H9 (cell line): Measurements from ENCODE around the gene UTP25. TPM values are rescaled to one million over a fixed set of nuclear protein-coding genes. Genes with fewer than 3 reads are reported as not detected.

Source experiments
- DNase-seq: peaks from one replicate; pipeline ENCODE4 v3.0.0-alpha.2; 2017
- H2AFZ ChIP-seq: one replicate; pipeline ENCODE4 v1.6.1; 2013; ENCODE audit warnings: mild to moderate bottlenecking, low read length, control low read depth, moderate library complexity
- H2AK5ac ChIP-seq: 2 replicates; pipeline ENCODE4 v1.6.1; 2013; ENCODE audit warnings: low read length, control low read depth, mixed read lengths; ENCODE audit not compliant: insufficient read length
- H2BK120ac ChIP-seq: one replicate; pipeline ENCODE4 v1.6.1; 2013; ENCODE audit warnings: low read depth, mild to moderate bottlenecking, low read length, control low read depth, inconsistent platforms; ENCODE audit not compliant: poor library complexity, severe bottlenecking
- H2BK12ac ChIP-seq: 2 replicates; pipeline ENCODE4 v1.6.1; 2013; ENCODE audit warnings: low read length, control low read depth, mixed read lengths, low read depth; ENCODE audit not compliant: insufficient read length
- H2BK15ac ChIP-seq: 2 replicates; pipeline ENCODE4 v1.6.1; 2013; ENCODE audit warnings: low read depth, low read length, control low read depth
- H2BK20ac ChIP-seq: one replicate; pipeline ENCODE4 v1.6.1; 2013; ENCODE audit warnings: low read depth, mild to moderate bottlenecking, low read length, control low read depth, inconsistent platforms; ENCODE audit not compliant: poor library complexity, severe bottlenecking
- H2BK5ac ChIP-seq: 2 replicates; pipeline ENCODE4 v1.6.1; 2013; ENCODE audit warnings: low read length, control low read depth, mixed read lengths; ENCODE audit not compliant: insufficient read length
- H3K14ac ChIP-seq: 2 replicates; pipeline ENCODE4 v1.6.1; 2013; ENCODE audit warnings: low read length, control low read depth; ENCODE audit not compliant: insufficient read depth
- H3K18ac ChIP-seq: 2 replicates; pipeline ENCODE4 v1.6.1; 2013; ENCODE audit warnings: low read depth, mild to moderate bottlenecking, mixed read lengths, low read length, control low read depth; ENCODE audit not compliant: insufficient read length
- H3K23ac ChIP-seq: 2 replicates; pipeline ENCODE4 v1.6.1; 2013; ENCODE audit warnings: low read length, control low read depth, mixed read lengths, low read depth; ENCODE audit not compliant: insufficient read length
- H3K23me2 ChIP-seq: 2 replicates; pipeline ENCODE4 v1.6.1; 2013; ENCODE audit warnings: low read depth, mild to moderate bottlenecking, mixed read lengths, low read length, control low read depth; ENCODE audit not compliant: insufficient read length, poor library complexity, severe bottlenecking
- H3K27ac ChIP-seq: 2 replicates; pipeline ENCODE4 v1.5.1; 2013; ENCODE audit warnings: low read length, control low read depth, mixed read lengths, low read depth; ENCODE audit not compliant: insufficient read length
- H3K27me3 ChIP-seq: 2 replicates; pipeline ENCODE4 v1.6.1; 2013; ENCODE audit warnings: low read length, control low read depth, inconsistent platforms; ENCODE audit not compliant: insufficient read depth
- H3K4ac ChIP-seq: 2 replicates; pipeline ENCODE4 v1.6.1; 2013; ENCODE audit warnings: low read depth, mild to moderate bottlenecking, control low read depth, inconsistent platforms, low read length, moderate library complexity
- H3K4me1 ChIP-seq: 2 replicates; pipeline ENCODE4 v1.6.1; 2013; ENCODE audit warnings: low read length, control low read depth, inconsistent platforms; ENCODE audit not compliant: insufficient read depth
- H3K4me2 ChIP-seq: 2 replicates; pipeline ENCODE4 v1.6.1; 2013; ENCODE audit warnings: low read length, control low read depth, mixed read lengths; ENCODE audit not compliant: insufficient read length, insufficient read depth
- H3K56ac ChIP-seq: 2 replicates; pipeline ENCODE4 v1.6.1; 2013; ENCODE audit warnings: low read depth, mild to moderate bottlenecking, mixed read lengths, low read length, control low read depth; ENCODE audit not compliant: insufficient read length
- H3K79me1 ChIP-seq: 2 replicates; pipeline ENCODE4 v1.6.1; 2013; ENCODE audit warnings: low read depth, mild to moderate bottlenecking, moderate library complexity, low read length, control low read depth, inconsistent platforms; ENCODE audit not compliant: insufficient read depth, poor library complexity, severe bottlenecking
- H3K79me2 ChIP-seq: 2 replicates; pipeline ENCODE4 v1.6.1; 2013; ENCODE audit warnings: low read length, control low read depth, inconsistent platforms; ENCODE audit not compliant: insufficient read depth
- H3K9ac ChIP-seq: 2 replicates; pipeline ENCODE4 v1.6.1; 2013; ENCODE audit warnings: low read length, control low read depth, mixed read lengths; ENCODE audit not compliant: insufficient read length; ENCODE audit errors: extremely low read depth
- H3K9me3 ChIP-seq: one replicate; pipeline ENCODE4 v1.6.1; 2013; ENCODE audit warnings: low read depth, low read length, inconsistent platforms; ENCODE audit not compliant: control insufficient read depth
- H3T11ph ChIP-seq: one replicate; pipeline ENCODE4 v1.6.1; 2013; ENCODE audit warnings: mild to moderate bottlenecking, low read length, control low read depth, inconsistent platforms
- H4K20me1 ChIP-seq: one replicate; pipeline ENCODE4 v1.6.1; 2013; ENCODE audit not compliant: control insufficient read depth, insufficient read length, insufficient read depth
- H4K5ac ChIP-seq: 2 replicates; pipeline ENCODE4 v1.6.1; 2013; ENCODE audit warnings: low read depth, mild to moderate bottlenecking, mixed read lengths, low read length, control low read depth; ENCODE audit not compliant: insufficient read length
- H4K8ac ChIP-seq: replicated peaks from 2 replicates; pipeline ENCODE4 v1.6.1; 2013; ENCODE audit warnings: low read length, control low read depth, mixed read lengths, low read depth; ENCODE audit not compliant: insufficient read length
- H4K91ac ChIP-seq: 2 replicates; pipeline ENCODE4 v1.6.1; 2013; ENCODE audit warnings: low read depth, mild to moderate bottlenecking, moderate library complexity, mixed read lengths, low read length, control low read depth; ENCODE audit not compliant: insufficient read length
- H3K27ac Mint-ChIP-seq, 3 experiments: 2 replicates in 2 of 3; 3 replicates in 1 of 3; pipeline ENCODE4 v1.8.0; 2020 to 2021; ENCODE audit warnings: mixed read lengths in 3 of 3, mild to moderate bottlenecking in 1 of 3, moderate library complexity in 1 of 3
- H3K27me3 Mint-ChIP-seq: 2 replicates; pipeline ENCODE4 v1.8.0; 2021; ENCODE audit warnings: low read depth, mild to moderate bottlenecking, moderate library complexity, mixed read lengths
- H3K36me3 Mint-ChIP-seq, 3 experiments: 2 replicates in 2 of 3; 3 replicates in 1 of 3; pipeline ENCODE4 v1.8.0; 2020 to 2021; ENCODE audit warnings: low read depth in 3 of 3, mixed read lengths in 3 of 3; ENCODE audit not compliant: insufficient read depth in 1 of 3
- H3K4me1 Mint-ChIP-seq, 2 experiments: 2 replicates each; pipeline ENCODE4 v1.8.0; 2020; ENCODE audit warnings: mixed read lengths in 2 of 2
- H3K4me3 Mint-ChIP-seq, 2 experiments: 2 replicates in 1 of 2; 3 replicates in 1 of 2; pipeline ENCODE4 v1.8.0; 2020 to 2021; ENCODE audit warnings: mild to moderate bottlenecking in 2 of 2, mixed read lengths in 2 of 2, moderate library complexity in 1 of 2
- H3K9me3 Mint-ChIP-seq, 2 experiments: 2 replicates in 1 of 2; 3 replicates in 1 of 2; pipeline ENCODE4 v1.8.0; 2020; ENCODE audit warnings: mild to moderate bottlenecking in 2 of 2, mixed read lengths in 2 of 2, moderate library complexity in 1 of 2
- CTCF ChIP-seq: fragments of 200-600 bp; sonication (generic); conservative IDR thresholded peaks from 3 replicates; pipeline ENCODE4 v1.8.0; 2021; ENCODE audit warnings: antibody characterized with exemption, mild to moderate bottlenecking
- WGBS: extraction: QIAGEN DNeasy Blood & Tissue Kit; methylation state at CpG from one replicate; pipeline ENCODE4 v1.1.7; 2013; ENCODE audit warnings: missing lambda C conversion rate, low lambda C conversion rate, mixed read lengths; ENCODE audit not compliant: insufficient read length; ENCODE audit errors: extremely low coverage; 5-methylcytosine and 5-hydroxymethylcytosine counted together
- total RNA-seq: library from RNA; stranded (reverse); gene quantifications from 2 replicates; pipeline ENCODE4 v1.2.1, GENCODE V29; 2021

The UTP25 gene
- total RNA-seq, 1 experiment from 2014 or later: 12.9 TPM

- no peaks in the 10 kb centered on the region for H3K4me1 ChIP-seq
- no peak for TF ChIP-seq CTCF
- H2AK5ac ChIP-seq: no peak overlapping the region
- no peak for DNase-seq
- H3K14ac ChIP-seq: no peak overlapping the region
- no peak overlapping the region for H3K27ac ChIP-seq
- no peak overlapping the region for H4K91ac ChIP-seq
- no peak overlapping the region for H2BK5ac ChIP-seq
- Mint-ChIP-seq H3K27ac (no peak overlapping the region), H3K9me3 (peaks cover 3 to 5% of the 10 kb centered on the region in 2 experiments; a peak in 3 of 5 replicates), H3K36me3 (peaks cover 0 to 2% (median 0%) of the 10 kb centered on the region in 3 experiments; a peak in 2 of 7 replicates), H3K4me3 (no peak overlapping the region), H3K27me3 (no peaks in the 10 kb centered on the region; the same call in none of the 2 replicates), H3K4me1 (peaks cover 5% of the 10 kb centered on the region in 2 experiments; a peak in 2 of 4 replicates)
- no peak overlapping the region for H4K8ac ChIP-seq
- H3K18ac ChIP-seq: no peak overlapping the region
- H2BK15ac ChIP-seq: no peak overlapping the region
- H3T11ph ChIP-seq: no peak overlapping the region
- H3K79me1 ChIP-seq: no peaks in the 10 kb centered on the region
- H4K5ac ChIP-seq: no peak overlapping the region
- no peaks in the 10 kb centered on the region for H4K20me1 ChIP-seq
- H2BK12ac ChIP-seq: no peak overlapping the region
- no peaks in the 10 kb centered on the region for H3K23me2 ChIP-seq
- H3K9me3 ChIP-seq: no peaks in the 10 kb centered on the region
- no peak overlapping the region for H2BK20ac ChIP-seq
- H2AFZ ChIP-seq: no peak overlapping the region
- H3K27me3 ChIP-seq: no peaks in the 10 kb centered on the region
- H3K4ac ChIP-seq: no peak overlapping the region
- WGBS: no CpG with 5 or more reads among the region's 1 CpG
- no peak overlapping the region for H3K9ac ChIP-seq
- H3K56ac ChIP-seq: no peak overlapping the region
- no peak overlapping the region for H3K4me2 ChIP-seq
- H3K23ac ChIP-seq: no peak overlapping the region
- H3K79me2 ChIP-seq: no peaks in the 10 kb centered on the region
- H2BK120ac ChIP-seq: no peak overlapping the region
Observed at GRCh38 chr1:209900734-209901133, 73.0 kb downstream of the UTP25 start.
